ENCODE measurements around the gene SAMD14. TPM values are rescaled to one million over a fixed set of nuclear protein-coding genes. Genes with fewer than 3 reads are reported as not detected.

Gene SAMD14
- total and polyA plus RNA-seq, 2 of the 4 experiments (the other 2 are of a cell fraction): 1.4 to 6.2 TPM

GRCh38 chr17:50105811-50106210, 24.1 kb downstream of the SAMD14 start:
- H3K4me3 ChIP-seq (ENCODE audit: insufficient read depth, low read depth, low read length): no peak overlapping the region
- dilution Hi-C loops (cut with HindIII; ENCODE audit: low sequenced_read_pairs, unreplicated experiment) (no loop called here), in situ Hi-C loops (cut with MboI; ENCODE audit: low sequenced_read_pairs) (no loop called here), intact Hi-C loops (cut with micrococcal nuclease) (no loop called here)
- H2AK5ac ChIP-seq (ENCODE audit: low read depth, low read length): no peak overlapping the region
- H3K56ac ChIP-seq (ENCODE audit: extremely low read depth, insufficient read depth, low read length): no peak overlapping the region
- DNase-seq: no peak
- CTCF ChIA-PET: no interaction called here
- H3K9ac ChIP-seq (ENCODE audit: low read depth, low read length): no peak overlapping the region
- peaks cover 13% of the 10 kb centered on the region for H3K4me1 ChIP-seq (ENCODE audit: control insufficient read depth, insufficient read depth, low read length)
- POLR2A ChIA-PET (ENCODE audit: unreplicated experiment): no interaction called here
- no peak overlapping the region for H2BK20ac ChIP-seq (ENCODE audit: low read depth, low read length)
- TF ChIP-seq NFE2L2 (IDR thresholded peaks at IDR 0.05; ENCODE audit: low read depth, low read length): no peak
- TF ChIP-seq RAD21 (IDR thresholded peaks at IDR 0.05; ENCODE audit: low read length): no peak
- TF ChIP-seq RFX5 (IDR thresholded peaks at IDR 0.05; ENCODE audit: low read depth, low read length): no peak
- TF ChIP-seq RCOR1 (IDR thresholded peaks at IDR 0.05; ENCODE audit: insufficient replicate concordance, low read length): no peak
- TF ChIP-seq POLR2A (IDR thresholded peaks at IDR 0.05; ENCODE audit: low read depth, low read length): no peak
- TF ChIP-seq MXI1 (IDR thresholded peaks at IDR 0.05; ENCODE audit: borderline replicate concordance, low read depth, low read length): no peak
- TF ChIP-seq CTCF (conservative IDR thresholded peaks at IDR 0.05; ENCODE audit: low read depth, low read length): no peak
- peaks cover 4% of the 10 kb centered on the region; the same call in 1 of the 2 replicates for H4K20me1 ChIP-seq (ENCODE audit: insufficient read depth, low read length)
- H4K5ac ChIP-seq (ENCODE audit: low read depth, low read length): no peak overlapping the region
- H3K27ac ChIP-seq (ENCODE audit: insufficient read depth, low read length): no peak overlapping the region
- peak overlapping the region; percentile 19 for H2AK9ac ChIP-seq (replicated peaks; ENCODE audit: low read depth, low read length, poor library complexity)
- H2BK120ac ChIP-seq (ENCODE audit: low read depth, low read length): no peak overlapping the region
- no peak overlapping the region for H4K91ac ChIP-seq (ENCODE audit: insufficient read depth, low read depth, low read length)
- H3K23ac ChIP-seq (ENCODE audit: low read depth, low read length): no peak overlapping the region
- BruUV-seq (replicated peaks): no TSS peak
- H3K36me3 ChIP-seq (ENCODE audit: control insufficient read depth, insufficient read depth, low read length): peaks cover 28% of the 10 kb centered on the region; the same call in 1 of the 2 replicates
- H4K8ac ChIP-seq (ENCODE audit: low read depth in 2 of 2, low read length in 2 of 2): no peak overlapping the region
- H3K4ac ChIP-seq (ENCODE audit: low read depth, low read length): no peak overlapping the region
- no peaks in the 10 kb centered on the region; a peak in 1 of 4 replicates for H3K79me1 ChIP-seq (ENCODE audit: low read depth in 1 of 2, low read length in 2 of 2)
- H3K4me2 ChIP-seq (ENCODE audit: low read depth, low read length): no peak overlapping the region
- H3K18ac ChIP-seq (ENCODE audit: low read depth, low read length): no peak overlapping the region
- ATAC-seq (ENCODE audit: low read depth): no peak
- no peak overlapping the region for H2AFZ ChIP-seq (replicated peaks; ENCODE audit: low read length, poor library complexity)
- H3K27me3 ChIP-seq (ENCODE audit: control insufficient read depth, insufficient read depth, low read length): no peaks in the 10 kb centered on the region
- H2BK5ac ChIP-seq (ENCODE audit: low read depth, low read length, poor library complexity, severe bottlenecking): no peak overlapping the region
- H3K9me3 ChIP-seq (ENCODE audit: control insufficient read depth, insufficient read depth, low read length): no peaks in the 10 kb centered on the region
- WGBS, 2 experiments (ENCODE audit: extremely low coverage in 2 of 2, insufficient read length in 1 of 2): 88% methylated on average over 7 of the region's 21 CpGs; no CpG with 5 or more reads in 1 of the 2 experiments
- H2BK15ac ChIP-seq (ENCODE audit: low read depth, low read length): no peak overlapping the region
- no peak overlapping the region for H3K14ac ChIP-seq (replicated peaks; ENCODE audit: low read depth, low read length)
- H3K9me1 ChIP-seq (ENCODE audit: insufficient read depth, low read length): peaks cover 6% of the 10 kb centered on the region
